NCI-H2227 (cell line): ENCODE results near the gene UBLCP1.

Experiments
- DNase-seq: peaks from one replicate; lab custom pipeline; 2025; ENCODE audit not compliant: unreplicated experiment; lab: John Stamatoyannopoulos, UW

UBLCP1 gene

GRCh38 chr5:159310511-159310910 is 47.4 kb downstream of the UBLCP1 start:
- peak; percentile 18 for DNase-seq

GRCh38 chr5:159311063-159311462 is 48.0 kb downstream of the UBLCP1 start:
- DNase-seq = no peak

- DNase-seq = no peak
Measured at GRCh38 chr5:159313197-159313596, 50.1 kb downstream of the UBLCP1 start.

GRCh38 chr5:159316519-159317383 is 53.7 kb downstream of the UBLCP1 start:
- DNase-seq = peak; percentile 30

- DNase-seq = no peak
Measured at GRCh38 chr5:159317849-159318248, 54.8 kb downstream of the UBLCP1 start.

- no peak for DNase-seq
Measured at GRCh38 chr5:159318448-159318847, 55.4 kb downstream of the UBLCP1 start.

- DNase-seq = no peak
Measured at GRCh38 chr5:159319363-159319762, 56.3 kb downstream of the UBLCP1 start.

GRCh38 chr5:159319832-159320231 is 56.7 kb downstream of the UBLCP1 start:
- no peak for DNase-seq

GRCh38 chr5:159322180-159322579 is 59.1 kb downstream of the UBLCP1 start:
- DNase-seq = no peak

- DNase-seq = no peak
Measured at GRCh38 chr5:159324102-159324755, 61.1 kb downstream of the UBLCP1 start.

GRCh38 chr5:159324986-159325385 is 61.9 kb downstream of the UBLCP1 start:
- DNase-seq = no peak

- no peak for DNase-seq
Measured at GRCh38 chr5:159330131-159330800, 67.2 kb downstream of the UBLCP1 start, which contains the start of gene IL12B. TSS of gene IL12B (minus strand) at chr5:159330487. CDS start at chr5:159326782, 3,705 bp downstream.

- DNase-seq = peak; percentile 23
Measured at GRCh38 chr5:159331093-159331973, 68.2 kb downstream of the UBLCP1 start.

GRCh38 chr5:159332800-159333544 is 69.9 kb downstream of the UBLCP1 start:
- no peak for DNase-seq

- DNase-seq = no peak
Measured at GRCh38 chr5:159333545-159333925, 70.4 kb downstream of the UBLCP1 start.
